SK-N-SH (cell line): ENCODE measurements around the gene EIF1AD.

Source experiments
- NFIC ChIP-seq: IDR thresholded peaks from 2 replicates; pipeline ENCODE4 v1.4.0; 2012; ENCODE audit warnings: borderline replicate concordance
- PBX3 ChIP-seq: IDR thresholded peaks from 2 replicates; pipeline ENCODE4; 2012
- POLR2AphosphoS5 ChIP-seq: IDR thresholded peaks from 2 replicates; pipeline ENCODE4 v1.6.1; 2012; ENCODE audit warnings: low read depth, low read length
- RAD21 ChIP-seq: IDR thresholded peaks from 2 replicates; pipeline ENCODE4 v1.6.1; 2012; ENCODE audit warnings: mild to moderate bottlenecking, low read length
- SIN3A ChIP-seq: IDR thresholded peaks from 2 replicates; pipeline ENCODE4 v1.6.1; 2012; ENCODE audit warnings: low read depth, mild to moderate bottlenecking, low read length, moderate library complexity, borderline replicate concordance
- SMC3 ChIP-seq: IDR thresholded peaks from 2 replicates; pipeline ENCODE4 v1.6.1; 2012; ENCODE audit warnings: low read depth, low read length, improper control_type of control experiment
- TAF1 ChIP-seq: IDR thresholded peaks from 2 replicates; pipeline ENCODE4 v1.6.1; 2012; ENCODE audit warnings: low read depth, mild to moderate bottlenecking, low read length, moderate library complexity, borderline replicate concordance
- TF ChIP-seq, protein P1 (sequence below): fragments of 200-600 bp; sonication (generic); IDR thresholded peaks from 2 replicates; pipeline ENCODE4 v1.6.1; 2017; ENCODE audit warnings: antibody characterized with exemption, mild to moderate bottlenecking, moderate library complexity
- TF ChIP-seq, protein P2 (sequence below): IDR thresholded peaks from 2 replicates; pipeline ENCODE4 v1.6.1; 2012; ENCODE audit warnings: mild to moderate bottlenecking, low read depth, low read length, moderate library complexity
- TF ChIP-seq, protein P3 (sequence below): IDR thresholded peaks from 2 replicates; pipeline ENCODE4 v1.4.0; 2012; ENCODE audit warnings: low read depth, borderline replicate concordance

GRCh38 chr11:65987336-65987735 is 14.6 kb downstream of the EIF1AD start:
- TF ChIP-seq SMC3 = no peak
- TF ChIP-seq, protein P1, sequence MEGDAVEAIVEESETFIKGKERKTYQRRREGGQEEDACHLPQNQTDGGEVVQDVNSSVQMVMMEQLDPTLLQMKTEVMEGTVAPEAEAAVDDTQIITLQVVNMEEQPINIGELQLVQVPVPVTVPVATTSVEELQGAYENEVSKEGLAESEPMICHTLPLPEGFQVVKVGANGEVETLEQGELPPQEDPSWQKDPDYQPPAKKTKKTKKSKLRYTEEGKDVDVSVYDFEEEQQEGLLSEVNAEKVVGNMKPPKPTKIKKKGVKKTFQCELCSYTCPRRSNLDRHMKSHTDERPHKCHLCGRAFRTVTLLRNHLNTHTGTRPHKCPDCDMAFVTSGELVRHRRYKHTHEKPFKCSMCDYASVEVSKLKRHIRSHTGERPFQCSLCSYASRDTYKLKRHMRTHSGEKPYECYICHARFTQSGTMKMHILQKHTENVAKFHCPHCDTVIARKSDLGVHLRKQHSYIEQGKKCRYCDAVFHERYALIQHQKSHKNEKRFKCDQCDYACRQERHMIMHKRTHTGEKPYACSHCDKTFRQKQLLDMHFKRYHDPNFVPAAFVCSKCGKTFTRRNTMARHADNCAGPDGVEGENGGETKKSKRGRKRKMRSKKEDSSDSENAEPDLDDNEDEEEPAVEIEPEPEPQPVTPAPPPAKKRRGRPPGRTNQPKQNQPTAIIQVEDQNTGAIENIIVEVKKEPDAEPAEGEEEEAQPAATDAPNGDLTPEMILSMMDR = no peak
- TF ChIP-seq, protein P2, sequence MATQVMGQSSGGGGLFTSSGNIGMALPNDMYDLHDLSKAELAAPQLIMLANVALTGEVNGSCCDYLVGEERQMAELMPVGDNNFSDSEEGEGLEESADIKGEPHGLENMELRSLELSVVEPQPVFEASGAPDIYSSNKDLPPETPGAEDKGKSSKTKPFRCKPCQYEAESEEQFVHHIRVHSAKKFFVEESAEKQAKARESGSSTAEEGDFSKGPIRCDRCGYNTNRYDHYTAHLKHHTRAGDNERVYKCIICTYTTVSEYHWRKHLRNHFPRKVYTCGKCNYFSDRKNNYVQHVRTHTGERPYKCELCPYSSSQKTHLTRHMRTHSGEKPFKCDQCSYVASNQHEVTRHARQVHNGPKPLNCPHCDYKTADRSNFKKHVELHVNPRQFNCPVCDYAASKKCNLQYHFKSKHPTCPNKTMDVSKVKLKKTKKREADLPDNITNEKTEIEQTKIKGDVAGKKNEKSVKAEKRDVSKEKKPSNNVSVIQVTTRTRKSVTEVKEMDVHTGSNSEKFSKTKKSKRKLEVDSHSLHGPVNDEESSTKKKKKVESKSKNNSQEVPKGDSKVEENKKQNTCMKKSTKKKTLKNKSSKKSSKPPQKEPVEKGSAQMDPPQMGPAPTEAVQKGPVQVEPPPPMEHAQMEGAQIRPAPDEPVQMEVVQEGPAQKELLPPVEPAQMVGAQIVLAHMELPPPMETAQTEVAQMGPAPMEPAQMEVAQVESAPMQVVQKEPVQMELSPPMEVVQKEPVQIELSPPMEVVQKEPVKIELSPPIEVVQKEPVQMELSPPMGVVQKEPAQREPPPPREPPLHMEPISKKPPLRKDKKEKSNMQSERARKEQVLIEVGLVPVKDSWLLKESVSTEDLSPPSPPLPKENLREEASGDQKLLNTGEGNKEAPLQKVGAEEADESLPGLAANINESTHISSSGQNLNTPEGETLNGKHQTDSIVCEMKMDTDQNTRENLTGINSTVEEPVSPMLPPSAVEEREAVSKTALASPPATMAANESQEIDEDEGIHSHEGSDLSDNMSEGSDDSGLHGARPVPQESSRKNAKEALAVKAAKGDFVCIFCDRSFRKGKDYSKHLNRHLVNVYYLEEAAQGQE = no peak
- no peak for TF ChIP-seq TAF1
- TF ChIP-seq SIN3A = no peak
- TF ChIP-seq RAD21 = no peak
- TF ChIP-seq, protein P3, sequence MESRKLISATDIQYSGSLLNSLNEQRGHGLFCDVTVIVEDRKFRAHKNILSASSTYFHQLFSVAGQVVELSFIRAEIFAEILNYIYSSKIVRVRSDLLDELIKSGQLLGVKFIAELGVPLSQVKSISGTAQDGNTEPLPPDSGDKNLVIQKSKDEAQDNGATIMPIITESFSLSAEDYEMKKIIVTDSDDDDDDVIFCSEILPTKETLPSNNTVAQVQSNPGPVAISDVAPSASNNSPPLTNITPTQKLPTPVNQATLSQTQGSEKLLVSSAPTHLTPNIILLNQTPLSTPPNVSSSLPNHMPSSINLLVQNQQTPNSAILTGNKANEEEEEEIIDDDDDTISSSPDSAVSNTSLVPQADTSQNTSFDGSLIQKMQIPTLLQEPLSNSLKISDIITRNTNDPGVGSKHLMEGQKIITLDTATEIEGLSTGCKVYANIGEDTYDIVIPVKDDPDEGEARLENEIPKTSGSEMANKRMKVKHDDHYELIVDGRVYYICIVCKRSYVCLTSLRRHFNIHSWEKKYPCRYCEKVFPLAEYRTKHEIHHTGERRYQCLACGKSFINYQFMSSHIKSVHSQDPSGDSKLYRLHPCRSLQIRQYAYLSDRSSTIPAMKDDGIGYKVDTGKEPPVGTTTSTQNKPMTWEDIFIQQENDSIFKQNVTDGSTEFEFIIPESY = no peak
- TF ChIP-seq NFIC = no peak
- no peak for TF ChIP-seq PBX3
- no peak for TF ChIP-seq POLR2AphosphoS5
